K562 (cell line): ENCODE measurements around the gene NKX6-2. TPM values are rescaled to one million over a fixed set of nuclear protein-coding genes. Genes with fewer than 3 reads are reported as not detected.

Experiments used
- ATAC-seq: fragments of 200-7000 bp; cut with Tn5 transposase; 3 replicates; pipeline ENCODE4 v1.9.1; 2020; ENCODE audit warnings: moderate library complexity
- BruUV-seq: library from RNA; stranded (reverse); fragments of 400-500 nt; replicated peaks from 2 replicates; lab custom pipeline; 2021; lab: Mats Ljungman, UMichigan
- CTCF ChIA-PET: fragments of 300-600 bp; formaldehyde crosslinking; extraction: SDS; loops from one replicate; lab custom pipeline; 2021; ENCODE audit warnings: low intra/inter-chr PET ratio; lab: Yijun Ruan, JAX
- POLR2A ChIA-PET: fragments of 300-600, 350-650 bp; sonication (Branson Sonifier 250); formaldehyde crosslinking; extraction: SDS; loops from one replicate; lab custom pipeline; 2021; ENCODE audit warnings: antibody characterized with exemption, inconsistent platforms; lab: Yijun Ruan, JAX
- DNase-seq, 4 experiments: peaks; one replicate each; pipeline versions ENCODE4 v3.0.0 to v3.0.0-alpha.2; 2011 to 2018; ENCODE audit warnings: low spot score in 3 of 4, mixed read lengths in 3 of 4; ENCODE audit errors: extremely low read depth in 1 of 4
- FAIRE-seq: peaks from 2 replicates; lab custom pipeline; 2011; peaks lifted over from hg19 to GRCh38; lab: Jason Lieb, UNC
- H2AFZ ChIP-seq: 2 replicates; pipeline ENCODE4 v1.6.0; 2011; ENCODE audit warnings: low read depth, low read length, control low read depth, inconsistent platforms
- H3K27ac ChIP-seq: fragments of 200-600 bp; 3 replicates; pipeline ENCODE4 v1.8.0; 2011; ENCODE audit warnings: low read depth, mild to moderate bottlenecking, control low read depth, inconsistent platforms, low read length, moderate library complexity, mixed read lengths; ENCODE audit errors: extremely low read depth
- H3K27me3 ChIP-seq, 2 experiments: fragments of 300-600 bp in 1 of 2; 2 replicates in 1 of 2; 3 replicates in 1 of 2; pipeline versions ENCODE4 v1.6.0 to v1.8.0; 2011; ENCODE audit warnings: inconsistent platforms in 2 of 2, low read length in 2 of 2, mild to moderate bottlenecking in 1 of 2, mixed read lengths in 1 of 2, moderate library complexity in 1 of 2; ENCODE audit not compliant: control insufficient read depth in 2 of 2, insufficient read depth in 2 of 2
- H3K36me3 ChIP-seq: fragments of 300-600 bp; 3 replicates; pipeline ENCODE4 v1.8.0; 2011; ENCODE audit warnings: mild to moderate bottlenecking, low read length, inconsistent platforms; ENCODE audit not compliant: control insufficient read depth, insufficient read depth
- H3K4me1 ChIP-seq, 2 experiments: fragments of 200-600 bp in 1 of 2; replicated peaks in 1 of 2; 2 replicates in 1 of 2; 3 replicates in 1 of 2; pipeline versions ENCODE4 v1.5.1 to v1.8.0; 2011; ENCODE audit warnings: inconsistent platforms in 2 of 2, low read length in 2 of 2, mild to moderate bottlenecking in 1 of 2, mixed read lengths in 1 of 2, moderate library complexity in 1 of 2; ENCODE audit not compliant: control insufficient read depth in 2 of 2, insufficient read depth in 2 of 2
- H3K4me2 ChIP-seq: 2 replicates; pipeline ENCODE4 v1.6.1; 2011; ENCODE audit warnings: low read length, control low read depth, inconsistent platforms, mixed read lengths; ENCODE audit not compliant: insufficient read depth
- H3K4me3 ChIP-seq: fragments of 200-600 bp; sonication (generic), shearing (Covaris generic); 2 replicates; pipeline ENCODE4 v1.5.1; 2016; ENCODE audit warnings: control low read depth, inconsistent platforms
- H3K79me2 ChIP-seq: fragments of 200-600 bp; 3 replicates; pipeline ENCODE4 v1.8.0; 2011; ENCODE audit warnings: low read length, inconsistent platforms; ENCODE audit not compliant: control insufficient read depth, insufficient read depth
- H3K9ac ChIP-seq, 2 experiments: 2 replicates each; pipeline versions ENCODE4 v1.6.0 to v1.6.1; 2011; ENCODE audit warnings: low read depth in 2 of 2, low read length in 2 of 2, control low read depth in 1 of 2, inconsistent platforms in 1 of 2, mild to moderate bottlenecking in 1 of 2, mixed read lengths in 1 of 2; ENCODE audit not compliant: insufficient read depth in 1 of 2
- H3K9me1 ChIP-seq: one replicate; pipeline ENCODE4 v1.6.0; 2011; ENCODE audit warnings: inconsistent platforms, mild to moderate bottlenecking, low read length, moderate library complexity; ENCODE audit not compliant: control insufficient read depth, insufficient read depth
- H3K9me3 ChIP-seq: replicated peaks from 2 replicates; pipeline ENCODE4 v1.5.1; 2011; ENCODE audit warnings: low read depth, low read length, inconsistent platforms; ENCODE audit not compliant: control insufficient read depth, insufficient read depth
- H4K20me1 ChIP-seq: replicated peaks from 2 replicates; pipeline ENCODE4 v1.6.1; 2011; ENCODE audit warnings: low read length, inconsistent platforms, mixed read lengths; ENCODE audit not compliant: control insufficient read depth, insufficient read depth
- C11orf30 ChIP-seq: fragments of 450-650 bp; IDR thresholded peaks from 2 replicates; pipeline ENCODE4 v1.6.1; 2016; ENCODE audit warnings: low read depth, mild to moderate bottlenecking
- CREB3 ChIP-seq: fragments of 450-650 bp; conservative IDR thresholded peaks from 2 replicates; pipeline ENCODE4 v1.6.1; 2016; ENCODE audit warnings: missing genetic modification characterization, low read depth, mild to moderate bottlenecking, missing compliant biosample characterization, moderate library complexity
- CXXC5 ChIP-seq: fragments of 250-450 bp; sonication (Bioruptor Pico); IDR thresholded peaks from 2 replicates; pipeline ENCODE4 v1.8.0; 2022; ENCODE audit warnings: inconsistent platforms, mild to moderate bottlenecking, moderate library complexity
- EHMT2 ChIP-seq: fragments of 450-650 bp; IDR thresholded peaks from 2 replicates; pipeline ENCODE4 v1.6.1; 2018; ENCODE audit warnings: antibody characterized with exemption
- ESRRA ChIP-seq: fragments of 450-650 bp; IDR thresholded peaks from 2 replicates; pipeline ENCODE4 v1.6.1; 2014; ENCODE audit warnings: low read depth, mild to moderate bottlenecking, moderate library complexity, borderline replicate concordance
- GATAD2B ChIP-seq: fragments of 450-650 bp; IDR thresholded peaks from 2 replicates; pipeline ENCODE4 v1.6.1; 2017; ENCODE audit warnings: mild to moderate bottlenecking, borderline replicate concordance
- GTF2B ChIP-seq: IDR thresholded peaks from 2 replicates; pipeline ENCODE4 v1.6.1; 2011; ENCODE audit not compliant: insufficient read length; ENCODE audit errors: extremely low read depth
- HDAC6 ChIP-seq: IDR thresholded peaks from 2 replicates; pipeline ENCODE4 v1.6.1; 2012; ENCODE audit warnings: low read depth, mild to moderate bottlenecking, control low read depth, inconsistent platforms, low read length, moderate library complexity
- HIVEP1 ChIP-seq: fragments of 250-450 bp; sonication (Bioruptor Pico); IDR thresholded peaks from 2 replicates; pipeline ENCODE4 v1.4.0; 2020; ENCODE audit warnings: mild to moderate bottlenecking
- HMG20B ChIP-seq: fragments of 250-450 bp; sonication (Bioruptor Pico); IDR thresholded peaks from 2 replicates; pipeline ENCODE4 v1.5.0; 2021; ENCODE audit warnings: mild to moderate bottlenecking
- NFIC ChIP-seq: fragments of 450-650 bp; IDR thresholded peaks from 2 replicates; pipeline ENCODE4 v1.6.1; 2017; ENCODE audit warnings: mild to moderate bottlenecking, inconsistent platforms
- NFXL1 ChIP-seq: fragments of 450-650 bp; formaldehyde crosslinking; IDR thresholded peaks from 2 replicates; pipeline ENCODE4 v1.4.0; 2021; ENCODE audit warnings: mild to moderate bottlenecking
- POLR2A ChIP-seq: fragments of 450-650 bp; conservative IDR thresholded peaks from 2 replicates; pipeline ENCODE4 v1.6.1; 2016
- RNF2 ChIP-seq: sonication (generic); IDR thresholded peaks from 2 replicates; pipeline ENCODE4 v1.6.1; 2016
- SRF ChIP-seq, 2 experiments: fragments of 250-450, 450-650 bp in 1 of 2; sonication (Bioruptor Pico) in 1 of 2; sonication (generic) in 1 of 2; formaldehyde crosslinking; IDR thresholded peaks; 2 replicates each; pipeline versions ENCODE4 v1.5.0 to v1.5.1; 2020 to 2022; ENCODE audit warnings: mild to moderate bottlenecking in 1 of 2, missing genetic modification reagents in 1 of 2
- TCF3 ChIP-seq: sonication (generic); formaldehyde crosslinking; IDR thresholded peaks from 2 replicates; pipeline ENCODE4 v1.4.0; 2020; ENCODE audit warnings: mild to moderate bottlenecking, missing genetic modification reagents
- THRA ChIP-seq: fragments of 450-650 bp; IDR thresholded peaks from 2 replicates; pipeline ENCODE4 v1.6.1; 2017; ENCODE audit warnings: mild to moderate bottlenecking, moderate library complexity
- ZNF133 ChIP-seq: fragments of 250-450 bp; sonication (Bioruptor Pico); IDR thresholded peaks from 2 replicates; pipeline ENCODE4 v1.4.0; 2020; ENCODE audit warnings: mild to moderate bottlenecking
- ZNF780A ChIP-seq: fragments of 250-450 bp; sonication (Bioruptor Pico); IDR thresholded peaks from 2 replicates; pipeline ENCODE4 v1.5.0; 2021; ENCODE audit warnings: mild to moderate bottlenecking
- WGBS: fragments of 100-300 bp; shearing (Covaris generic); methylation state at CpG from one replicate; pipeline ENCODE4 v1.1.6; 2016; ENCODE audit warnings: low coverage, mixed read lengths; ENCODE audit not compliant: insufficient coverage; ENCODE audit errors: missing lambda C conversion rate; 5-methylcytosine and 5-hydroxymethylcytosine counted together
- in situ Hi-C: fragments of 300-500 bp; cut with MboI; formaldehyde crosslinking; loops from 4 replicates; pipeline ENCODE4 v1.15.0; 2018; ENCODE audit warnings: inconsistent platforms, mixed read lengths
- intact Hi-C: fragments of 100-400 bp; cut with micrococcal nuclease; formaldehyde crosslinking; loops from 2 replicates; pipeline ENCODE4 v1.14.2; 2022
- polyA plus RNA-seq, 8 experiments: library from polyadenylated mRNA; depleted of rRNA in 4 of 8; stranded (reverse) in 5 of 8; unstranded in 3 of 8; fragments of >200 nt; fragmentation: Nextera tagmentation in 2 of 8; fragmentation: Illumina TruSeq in 1 of 8; extraction: Ambion mirVana in 2 of 8; extraction: Trizol in 1 of 8; gene quantifications; 2 replicates each; pipeline versions ENCODE4 v1.2.1 to v1.2.3, GENCODE V29; 2011 to 2014; ENCODE audit warnings: inconsistent platforms in 1 of 8, missing spikeins in 1 of 8
- total RNA-seq, 7 experiments: library from RNA; depleted of rRNA in 6 of 7; stranded (reverse); fragments of >200 nt in 6 of 7; fragmentation: Illumina TruSeq in 2 of 7; extraction: Trizol in 2 of 7; gene quantifications; 2 replicates each; pipeline versions ENCODE4 v1.2.1 to v1.2.3, GENCODE V29; 2011 to 2021; ENCODE audit warnings: low replicate concordance in 1 of 7

NKX6-2 gene
- total and polyA plus RNA-seq, 9 of the 15 experiments (the other 6 are each of a cell fraction or from before 2014, with no cell fraction given) = 1.0 to 1.6 TPM; not detected in 7

- no peak for ATAC-seq
- Histone ChIP-seq H3K27ac (no peak overlapping the region), H3K4me3 (no peak overlapping the region), H3K36me3 (no peaks in the 10 kb centered on the region), H3K4me1 (peaks cover 0 to 5% of the 10 kb centered on the region in 2 experiments; a peak in 1 of 5 replicates), H3K9me3 (no peaks in the 10 kb centered on the region), H2AFZ (no peak overlapping the region), H3K79me2 (no peaks in the 10 kb centered on the region), H3K27me3 (no peaks in the 10 kb centered on the region), H3K9ac (no peak overlapping the region), H3K4me2 (no peak overlapping the region), H4K20me1 (no peaks in the 10 kb centered on the region), H3K9me1 (no peaks in the 10 kb centered on the region)
- intact Hi-C loops = no loop called here
- ChIA-PET POLR2A (no interaction called here), CTCF (no interaction called here)
- BruUV-seq = no TSS peak
- TF ChIP-seq GTF2B (no peak), ZNF133 (CRISPR knock-in tag) (no peak), NFXL1 (CRISPR knock-in tag) (no peak), C11orf30 (no peak), ZNF780A (CRISPR knock-in tag) (no peak), POLR2A (no peak), CREB3 (tag) (no peak), TCF3 (CRISPR knock-in tag) (no peak), HMG20B (no peak), NFIC (no peak), CXXC5 (no peak), ESRRA (no peak), THRA (no peak), HDAC6 (no peak), RNF2 (no peak), HIVEP1 (CRISPR knock-in tag) (no peak), GATAD2B (no peak), SRF (CRISPR knock-in tag; IDR thresholded peaks at IDR 0.05) (no peak), EHMT2 (no peak)
- WGBS = 54% methylated on average over 8 of the region's 36 CpGs
- in situ Hi-C loops = no loop called here
- FAIRE-seq = no peak
- no peak for DNase-seq
Measured at GRCh38 chr10:132748545-132749370, 37.2 kb downstream of the NKX6-2 start.
